Measurements from ENCODE around the gene CPXM1.
"Not testable (repeated sequence)": the region's sequence is repeated elsewhere in the genome, so short reads cannot be mapped to it uniquely, and the experiment has no call there.

CPXM1 gene

DNA sequence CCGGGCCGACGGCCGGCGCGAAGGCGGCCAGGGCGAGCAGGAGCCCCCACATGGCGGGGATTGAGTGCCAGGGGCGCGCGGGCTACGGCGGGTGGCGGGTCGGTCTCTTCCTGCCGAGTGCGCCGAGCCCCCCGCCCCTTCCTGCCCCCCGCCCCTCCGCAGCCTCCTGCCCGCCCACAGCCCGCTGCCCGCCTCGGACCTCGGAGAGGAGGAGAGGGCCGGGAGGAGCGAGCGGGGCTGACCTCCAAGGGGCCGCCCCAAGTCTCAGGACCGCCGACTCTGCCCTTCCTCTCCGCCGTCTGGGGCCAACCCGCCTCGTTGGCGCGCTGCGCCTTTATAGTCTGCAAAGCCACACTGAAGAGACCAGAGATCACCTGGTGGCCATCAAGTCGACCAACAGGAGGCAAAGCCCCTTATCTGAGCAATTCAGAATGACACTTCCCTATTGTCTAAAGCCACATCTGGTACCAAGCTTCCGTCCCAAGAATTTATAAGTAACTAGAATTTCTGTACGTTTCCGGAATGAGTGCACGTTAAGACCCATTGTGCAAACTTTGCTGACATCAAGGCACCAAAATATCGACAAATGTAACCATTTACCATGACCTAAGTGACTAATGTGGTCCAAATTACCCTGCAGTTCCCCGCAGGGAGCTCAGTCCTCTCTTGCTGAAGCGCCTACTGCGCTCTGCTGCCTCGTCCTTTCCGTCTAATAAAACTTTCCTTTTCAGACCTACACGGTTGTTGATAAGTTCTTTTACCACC is at the start of gene CPXM1:
CPXM1 (minus strand) TSS at position 107 of the 765 bp plus-strand sequence; CDS start at position 52, 55 bp downstream.
- no peak for DNase-seq

- no peak for DNase-seq
Observed at GRCh38 chr20:2849529-2849928, 49.1 kb upstream of the CPXM1 start.

DNA sequence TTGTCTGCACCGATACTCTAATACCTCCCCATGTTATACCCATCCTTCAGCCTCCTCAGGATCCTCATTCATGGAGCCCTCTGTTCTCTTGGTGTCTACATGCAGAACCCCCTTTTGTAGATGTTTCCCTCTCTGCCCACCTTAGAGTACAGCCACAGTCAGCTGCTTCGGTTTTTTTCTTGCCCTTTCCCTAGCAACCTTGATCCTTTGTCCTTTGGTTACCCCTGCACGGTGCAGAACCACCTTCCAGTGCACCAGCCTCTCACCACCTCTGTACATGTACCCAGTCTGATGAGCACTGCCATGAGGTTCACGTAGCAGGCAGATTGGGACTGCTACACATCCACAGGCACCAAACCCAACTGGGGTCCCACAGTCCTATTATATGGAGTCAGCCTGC is 47.4 kb upstream of the CPXM1 start:
- no peak for DNase-seq

GRCh38 chr20:2846698-2847097 is 46.3 kb upstream of the CPXM1 start:
- DNase-seq, result no peak

- no peak for DNase-seq
Observed at GRCh38 chr20:2845607-2846006, 45.2 kb upstream of the CPXM1 start.

DNA sequence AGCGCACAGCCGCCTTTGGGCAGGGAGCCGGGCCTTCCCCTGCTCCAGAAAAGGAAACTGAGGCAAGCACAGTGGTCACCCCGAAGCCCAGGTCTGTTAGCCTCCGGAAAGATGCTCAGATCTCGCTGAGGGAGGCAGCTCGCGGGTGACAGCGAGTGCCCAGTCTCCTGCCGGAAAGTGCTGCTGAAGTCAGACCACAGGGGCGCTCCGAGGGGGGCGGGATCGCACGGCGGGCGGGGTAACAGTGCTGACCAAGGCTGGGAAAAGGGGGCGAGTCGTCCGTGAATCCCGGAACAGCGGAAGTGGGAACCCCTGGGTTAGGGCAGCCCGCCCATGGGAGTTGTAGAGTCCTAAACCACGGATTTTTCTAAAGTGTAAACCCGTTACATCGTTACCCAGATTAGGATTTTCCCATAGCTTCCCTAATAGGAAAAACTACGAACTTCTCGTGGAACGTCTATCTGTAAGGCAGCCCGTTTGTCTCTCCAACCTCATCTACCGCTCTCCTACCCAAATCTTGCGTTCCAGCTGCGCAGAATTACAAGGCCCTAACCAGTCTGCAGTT is 40.6 kb upstream of the CPXM1 start:
- DNase-seq, result peak; percentile 34

GRCh38 chr20:2840138-2840966 is 39.9 kb upstream of the CPXM1 start, which contains the start of the genes PCED1A and VPS16:
Gene PCED1A, minus strand, starts transcription at chr20:2840655. Its CDS starts 743 bp downstream, at chr20:2839912.
Gene VPS16, plus strand, starts transcription at chr20:2840745. Its CDS starts 30 bp downstream, at chr20:2840775.
- peak; percentile 77 for DNase-seq

- DNase-seq, result no peak
Observed at GRCh38 chr20:2839732-2840137, 39.3 kb upstream of the CPXM1 start.

- no peak for DNase-seq
Observed at GRCh38 chr20:2838847-2839671, 38.6 kb upstream of the CPXM1 start.

DNA sequence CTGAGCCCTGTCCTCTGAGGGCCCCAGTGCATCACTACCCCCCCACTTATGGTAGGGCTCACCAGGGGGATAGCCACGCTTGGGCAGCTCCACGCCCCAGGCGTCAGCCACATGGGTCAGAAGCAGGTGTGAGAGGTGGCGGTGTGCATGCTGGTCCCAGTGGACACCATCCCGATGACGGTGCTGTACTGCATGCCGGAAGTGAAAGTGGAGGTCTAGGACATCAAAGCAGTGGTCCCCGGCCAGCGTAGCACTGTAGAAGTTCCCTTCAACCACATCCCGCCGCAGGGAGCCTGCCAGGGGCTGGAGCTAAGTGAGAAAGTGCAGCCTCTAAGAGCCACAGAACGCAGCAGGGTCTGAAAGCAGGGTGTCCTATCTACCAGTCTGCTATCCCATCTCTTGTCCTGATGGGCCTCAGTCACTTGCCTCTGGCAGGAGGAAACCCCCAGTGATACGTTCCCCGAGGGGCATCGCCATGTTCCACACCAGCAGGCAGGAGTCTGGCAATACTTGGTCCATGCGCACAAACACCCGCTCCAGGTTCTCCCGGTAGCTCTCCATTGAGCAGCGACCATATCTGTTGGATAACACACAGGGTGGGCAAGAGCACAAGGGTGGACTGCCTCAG is 37.9 kb upstream of the CPXM1 start:
- DNase-seq, result no peak

DNA sequence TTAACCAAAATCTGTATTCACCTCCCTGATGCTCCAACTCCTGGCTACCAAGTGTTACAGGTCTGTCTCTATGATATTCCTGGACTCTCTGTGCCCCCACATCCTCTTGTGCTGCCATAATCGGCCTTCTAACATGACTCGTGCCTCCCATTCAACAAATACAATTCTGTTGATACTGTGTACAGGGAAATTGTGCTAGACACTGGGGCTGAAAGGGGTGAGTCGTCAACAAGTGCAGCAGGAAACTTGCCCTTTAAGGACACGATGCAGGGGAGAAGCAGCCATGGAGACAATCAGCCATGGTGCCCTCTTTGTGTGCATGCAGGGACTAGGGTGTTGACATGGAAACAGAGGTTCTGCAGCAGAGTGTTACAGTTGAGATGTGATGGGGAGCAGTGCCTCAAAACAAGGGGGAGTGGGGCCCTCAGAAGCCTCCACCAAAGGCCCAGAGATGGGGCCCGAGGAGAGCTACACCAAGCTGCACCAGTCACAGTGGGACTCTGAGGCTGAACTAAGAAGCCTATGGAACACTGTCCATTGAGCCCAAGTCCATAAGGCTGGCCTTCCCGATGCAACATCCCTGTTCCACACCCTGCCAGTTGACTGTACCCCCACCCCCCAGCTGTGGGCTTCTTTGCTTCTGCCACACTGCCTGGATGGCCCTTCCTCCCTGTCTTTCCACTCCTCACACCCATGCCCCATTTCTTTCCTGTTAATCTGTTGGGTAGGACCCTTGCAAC is 37.0 kb upstream of the CPXM1 start:
- no peak for DNase-seq

- DNase-seq, result no peak
Observed at GRCh38 chr20:2836035-2836434, 35.6 kb upstream of the CPXM1 start.

GRCh38 chr20:2835331-2835796 is 34.9 kb upstream of the CPXM1 start:
- DNase-seq, result no peak

DNA sequence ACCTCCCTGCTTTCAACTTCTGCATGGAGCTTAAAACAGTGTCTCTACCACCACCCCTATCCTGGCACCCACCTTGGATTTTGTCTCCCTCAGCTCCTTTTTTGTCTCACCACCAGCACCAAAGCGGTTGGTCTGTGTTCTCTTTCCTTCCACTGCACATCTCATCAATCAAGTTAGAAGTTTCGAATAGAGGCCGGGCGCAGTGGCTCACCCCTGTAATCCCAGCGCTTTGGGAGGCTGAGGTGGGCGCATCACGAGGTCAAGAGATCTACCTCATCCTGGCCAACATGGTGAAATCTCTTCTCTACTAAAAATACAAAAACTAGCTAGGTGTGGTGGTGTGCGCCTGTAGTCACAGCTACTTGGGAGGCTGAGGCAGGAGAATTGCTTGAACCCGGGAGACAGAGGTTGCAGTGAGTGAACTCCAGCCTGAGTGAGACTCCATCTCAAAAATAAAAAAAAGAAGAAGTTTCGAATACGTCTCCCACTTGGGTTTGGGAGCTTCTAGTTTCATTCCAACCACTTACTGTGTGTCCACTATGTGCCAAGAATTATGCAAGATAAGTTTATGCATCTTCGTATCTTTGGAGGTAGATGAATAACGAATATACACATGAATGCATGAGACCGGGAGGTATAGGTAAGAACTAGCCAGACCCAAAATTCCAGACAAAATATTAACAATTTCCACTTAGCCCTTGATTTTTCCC is 34.1 kb upstream of the CPXM1 start:
- no peak for DNase-seq

DNA sequence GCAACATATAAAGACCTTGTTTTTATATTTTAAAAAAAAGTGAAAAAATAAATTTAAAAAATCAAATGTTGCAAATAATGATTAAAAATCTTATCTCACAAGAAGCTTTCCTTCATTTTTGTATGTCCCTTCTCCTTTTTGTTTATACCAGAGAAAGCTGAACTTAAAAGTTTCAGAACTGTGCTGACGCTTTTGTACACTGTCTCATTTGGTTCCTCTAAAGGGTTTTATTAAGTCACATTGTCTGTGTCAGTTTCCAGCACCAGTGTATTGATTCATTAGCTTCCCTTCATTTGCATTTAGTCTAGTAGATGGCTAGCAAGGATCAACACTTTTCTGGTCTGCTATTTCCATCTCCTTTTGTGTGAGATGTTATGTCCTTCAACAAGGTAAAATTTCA is 33.3 kb upstream of the CPXM1 start:
- DNase-seq, result no peak

- DNase-seq, result not testable (repeated sequence)
Observed at GRCh38 chr20:2831206-2831605, 30.8 kb upstream of the CPXM1 start.

- no peak for DNase-seq
Observed at GRCh38 chr20:2829376-2829775, 28.9 kb upstream of the CPXM1 start.

DNA sequence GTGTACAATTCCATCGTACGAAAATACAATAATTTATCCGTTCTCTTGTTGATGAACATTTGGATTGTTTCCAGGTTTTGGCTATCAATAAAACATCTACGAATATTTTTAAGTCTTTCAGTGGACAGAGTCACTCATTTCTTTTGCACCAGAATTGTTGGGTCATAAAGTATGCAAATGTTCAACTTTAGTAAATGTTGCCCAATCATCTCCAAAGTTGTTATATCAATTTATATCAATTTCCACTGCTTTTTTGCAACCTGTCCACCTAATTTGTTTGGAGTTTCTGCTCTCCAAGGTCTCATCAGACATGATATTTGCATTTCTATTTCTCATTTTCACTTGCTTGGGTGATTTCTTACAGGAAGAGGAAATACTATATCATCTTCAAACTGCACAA is 26.2 kb upstream of the CPXM1 start:
- no peak for DNase-seq

DNA sequence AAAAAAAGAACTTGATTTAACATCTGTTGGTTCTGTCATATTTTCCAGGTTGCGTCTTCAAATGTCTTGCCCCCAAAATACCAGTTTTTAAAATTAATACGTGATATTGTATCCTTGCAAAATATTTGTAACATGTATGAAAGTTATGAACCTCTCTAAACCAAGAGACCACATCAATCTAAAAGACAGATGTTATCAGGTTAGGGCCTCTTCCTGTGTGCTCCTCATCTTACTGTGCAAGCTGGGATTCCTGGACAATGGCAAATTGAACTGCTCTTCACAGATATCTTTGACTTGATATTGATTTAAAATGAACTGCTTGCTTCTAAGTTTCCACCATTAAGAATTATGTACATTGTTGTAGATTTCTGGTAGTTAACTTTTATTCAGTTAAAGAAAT is 25.3 kb upstream of the CPXM1 start:
- no peak for DNase-seq

DNA sequence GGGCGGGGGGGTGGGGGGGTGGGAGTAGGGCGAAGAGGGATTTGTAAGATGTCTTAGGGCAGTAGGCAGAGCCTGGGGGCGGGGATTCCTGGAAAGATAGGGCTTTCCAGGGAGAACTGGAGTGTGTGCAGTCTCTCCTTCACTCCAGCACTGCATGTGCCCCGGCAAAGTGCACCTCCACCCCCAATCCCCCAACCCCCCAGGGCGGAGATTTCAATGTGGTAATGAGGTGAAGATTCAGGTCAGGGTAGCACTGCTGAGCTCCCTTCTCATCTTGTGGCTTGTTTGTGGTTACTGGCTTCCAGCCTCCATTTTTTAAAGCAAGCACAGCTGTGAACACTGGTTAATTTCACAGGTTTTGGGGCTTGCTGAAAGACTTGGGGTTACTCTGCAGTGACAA is 21.6 kb upstream of the CPXM1 start:
- DNase-seq, result peak; percentile 65

Data from NK-92 treated with Interleukin-12 subunit alpha and Interleukin-12 subunit beta, amount 100 ng/mL, for 24 hours (cell line).